HEK293T (cell line): ENCODE measurements around the gene CYFIP1.

Source experiments
- BHLHE40 ChIP-seq: fragments of 450-650 bp; IDR thresholded peaks from 2 replicates; pipeline ENCODE4 v1.6.1; 2016; ENCODE audit warnings: mild to moderate bottlenecking, moderate library complexity, borderline replicate concordance
- FOXA1 ChIP-seq: fragments of 450-650 bp; IDR thresholded peaks from 2 replicates; pipeline ENCODE4 v1.6.1; 2016; ENCODE audit warnings: mild to moderate bottlenecking
- HDGF ChIP-seq: fragments of 450-650 bp; IDR thresholded peaks from 2 replicates; pipeline ENCODE4 v1.6.1; 2017; ENCODE audit warnings: antibody characterized with exemption, borderline replicate concordance
- L3MBTL2 ChIP-seq: fragments of 450-650 bp; conservative IDR thresholded peaks from 2 replicates; pipeline ENCODE4 v1.6.1; 2016; ENCODE audit warnings: mild to moderate bottlenecking
- LEF1 ChIP-seq: fragments of 450-650 bp; IDR thresholded peaks from 2 replicates; pipeline ENCODE4 v1.6.1; 2017; ENCODE audit warnings: mild to moderate bottlenecking, borderline replicate concordance
- NFRKB ChIP-seq: fragments of 450-650 bp; IDR thresholded peaks from 2 replicates; pipeline ENCODE4 v1.6.1; 2016; ENCODE audit warnings: mild to moderate bottlenecking, moderate library complexity
- ZNF384 ChIP-seq: fragments of 450-650 bp; IDR thresholded peaks from 2 replicates; pipeline ENCODE4 v1.6.1; 2016

DNA sequence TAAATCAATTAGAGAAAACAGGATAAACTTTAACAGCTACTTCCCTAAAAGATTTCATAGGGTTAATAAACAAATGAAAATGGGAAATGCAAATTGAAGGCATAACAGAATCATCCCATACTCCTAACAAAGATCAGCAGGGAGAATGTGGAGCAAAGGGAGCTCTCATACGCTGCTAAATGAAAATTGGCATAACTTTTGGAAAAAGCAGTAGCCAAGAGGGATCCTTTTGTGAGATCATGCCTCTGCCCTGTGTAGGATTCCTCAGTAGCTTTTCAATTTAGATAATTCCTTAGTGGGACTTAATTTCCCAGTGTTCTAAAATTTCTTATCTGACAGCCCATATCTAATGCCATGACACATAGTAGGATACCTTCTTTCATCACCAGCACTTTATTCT, 123.5 kb downstream of the CYFIP1 start:
- TF ChIP-seq HDGF (no peak), BHLHE40 (no peak), LEF1 (no peak), NFRKB (no peak), L3MBTL2 (no peak), ZNF384 (no peak), FOXA1 (no peak)
